Posterior vena cava (tissue), 2 donors: Measurements from ENCODE around the gene ATP9B. TPM values are rescaled to one million over a fixed set of nuclear protein-coding genes. Genes with fewer than 3 reads are reported as not detected.

Source experiments
- DNase-seq: peaks from one replicate; pipeline ENCODE4 v3.0.0-alpha.2; 2020; ENCODE audit warnings: low spot score
- intact Hi-C, 2 donors: fragments of 100-400 bp; cut with DNase I; formaldehyde crosslinking; loops; one replicate each; pipeline versions ENCODE4 v1.14.1 to v1.14.2; 2022 to 2023
- total RNA-seq, 2 donors: library from RNA; stranded (reverse); fragmentation: NEBNext Ultra II Directional; extraction: Animal tissue kit (Norgen Biotek cat#: 25700); gene quantifications; one replicate each; pipeline ENCODE4 v1.2.1, GENCODE V29; 2021
- donor health status: DM: yes; HTN: yes; CAD: no.
- donor health status: DM: yes; HTN: yes; CAD: no.

ATP9B gene
- total RNA-seq, 2 donors from 2014 or later, result 28.3 to 32.9 TPM

- intact Hi-C loops, result no loop called here
- peak; percentile 85 for DNase-seq
Observed at GRCh38 chr18:79396431-79397246, 327.4 kb downstream of the ATP9B start.

GRCh38 chr18:79397247-79397829, 328.1 kb downstream of the ATP9B start:
- peak; percentile 71 for DNase-seq

DNA sequence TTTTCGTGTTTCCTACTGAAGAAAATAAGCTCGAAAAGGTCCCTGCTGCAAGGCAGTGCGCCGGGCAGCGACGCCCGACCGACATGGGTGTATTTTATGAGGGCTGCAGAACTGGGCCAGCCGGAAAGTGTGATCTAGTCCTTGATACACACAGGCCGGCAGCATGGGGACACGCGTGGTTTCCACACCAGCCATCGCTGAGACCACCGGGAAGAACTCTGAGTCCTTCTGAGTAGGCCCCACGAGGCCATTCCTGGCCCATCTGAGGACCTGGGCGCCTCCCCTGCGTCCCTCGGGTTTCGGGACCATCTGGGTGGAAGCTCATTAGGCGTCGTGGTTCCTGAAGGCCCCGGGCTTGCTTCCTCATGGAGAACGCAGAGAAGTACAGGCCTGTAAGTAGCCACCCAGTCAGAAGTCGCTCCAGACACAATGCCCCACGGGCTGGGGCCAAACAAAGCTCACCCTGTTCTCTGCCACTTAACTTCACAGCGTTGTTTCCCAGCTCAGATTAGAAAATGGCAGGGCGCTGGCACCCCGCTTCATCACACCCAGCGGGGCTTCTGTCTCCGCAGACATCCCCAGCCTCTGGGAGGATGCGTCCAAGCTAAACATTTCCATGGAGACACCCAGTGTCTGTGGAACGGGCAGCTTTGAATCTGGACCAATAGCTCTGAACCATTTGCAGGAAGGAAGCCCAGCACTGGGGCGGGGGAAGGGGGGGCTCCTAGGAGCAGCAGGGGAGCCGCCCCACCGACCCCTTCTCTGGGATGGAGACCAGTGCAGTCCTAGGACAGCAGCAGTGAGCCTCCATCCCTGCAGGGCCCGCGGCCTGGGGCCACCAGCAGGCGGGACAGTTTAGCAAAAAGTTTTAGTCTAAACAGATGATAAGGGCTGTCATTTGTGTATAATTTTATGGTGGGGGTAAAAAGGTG, 328.9 kb downstream of the ATP9B start:
- peak; percentile 83 for DNase-seq
- intact Hi-C loops, result no loop called here

More at GRCh38 chr18:79397247-79397829, 328.1 kb downstream of the ATP9B start:
- intact Hi-C loops, result no loop called here

- DNase-seq, result peak; percentile 85
- intact Hi-C loops, result loop anchor here (5.0 to 10.0 kb wide), 2 partner anchors 55 to 58 kb away; no protein-coding TSS in a partner anchor
Observed at GRCh38 chr18:79399275-79400081, 330.3 kb downstream of the ATP9B start.

GRCh38 chr18:79400091-79400590, 330.9 kb downstream of the ATP9B start:
- DNase-seq, result peak; percentile 92
- intact Hi-C loops, result loop anchor here (5.0 to 10.0 kb wide), 2 partner anchors 55 to 57 kb away; no protein-coding TSS in a partner anchor

GRCh38 chr18:79400591-79401381, 331.6 kb downstream of the ATP9B start:
- intact Hi-C loops, result loop anchor here (5.0 to 10.0 kb wide), 2 partner anchors 54 to 57 kb away; no protein-coding TSS in a partner anchor
- peak; percentile 77 for DNase-seq

- intact Hi-C loops, result loop anchor here (5.0 to 10.0 kb wide), 2 partner anchors 53 to 56 kb away; no protein-coding TSS in a partner anchor
- peak; percentile 80 for DNase-seq
Observed at GRCh38 chr18:79401494-79402208, 332.5 kb downstream of the ATP9B start.

DNA sequence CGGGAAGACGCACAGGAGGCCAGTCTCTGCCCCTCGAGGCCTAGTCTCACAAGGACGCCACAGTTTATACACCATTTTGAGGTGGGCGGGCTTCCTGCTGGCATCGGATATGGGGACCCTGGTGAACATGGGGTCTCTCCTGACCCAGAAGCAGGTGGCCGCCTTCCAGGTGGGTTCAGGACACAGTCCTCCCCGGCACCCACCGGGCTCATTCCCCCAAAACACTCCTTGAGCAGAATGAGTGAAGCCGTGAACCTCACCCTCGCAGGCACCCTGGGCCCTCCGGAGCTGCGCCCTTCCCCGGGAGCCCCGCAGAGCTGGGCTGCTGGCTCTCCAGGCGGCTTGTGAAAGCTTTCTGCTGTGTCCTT, 333.0 kb downstream of the ATP9B start:
- DNase-seq, result peak; percentile 78
- intact Hi-C loops, result loop anchor here (5.0 to 10.0 kb wide), 2 partner anchors 53 to 55 kb away; no protein-coding TSS in a partner anchor

- intact Hi-C loops, result loop anchor here (5.0 to 10.0 kb wide), 2 partner anchors 52 to 54 kb away; no protein-coding TSS in a partner anchor
- DNase-seq, result peak; percentile 94
Observed at GRCh38 chr18:79402977-79403722, 334.0 kb downstream of the ATP9B start.

DNA sequence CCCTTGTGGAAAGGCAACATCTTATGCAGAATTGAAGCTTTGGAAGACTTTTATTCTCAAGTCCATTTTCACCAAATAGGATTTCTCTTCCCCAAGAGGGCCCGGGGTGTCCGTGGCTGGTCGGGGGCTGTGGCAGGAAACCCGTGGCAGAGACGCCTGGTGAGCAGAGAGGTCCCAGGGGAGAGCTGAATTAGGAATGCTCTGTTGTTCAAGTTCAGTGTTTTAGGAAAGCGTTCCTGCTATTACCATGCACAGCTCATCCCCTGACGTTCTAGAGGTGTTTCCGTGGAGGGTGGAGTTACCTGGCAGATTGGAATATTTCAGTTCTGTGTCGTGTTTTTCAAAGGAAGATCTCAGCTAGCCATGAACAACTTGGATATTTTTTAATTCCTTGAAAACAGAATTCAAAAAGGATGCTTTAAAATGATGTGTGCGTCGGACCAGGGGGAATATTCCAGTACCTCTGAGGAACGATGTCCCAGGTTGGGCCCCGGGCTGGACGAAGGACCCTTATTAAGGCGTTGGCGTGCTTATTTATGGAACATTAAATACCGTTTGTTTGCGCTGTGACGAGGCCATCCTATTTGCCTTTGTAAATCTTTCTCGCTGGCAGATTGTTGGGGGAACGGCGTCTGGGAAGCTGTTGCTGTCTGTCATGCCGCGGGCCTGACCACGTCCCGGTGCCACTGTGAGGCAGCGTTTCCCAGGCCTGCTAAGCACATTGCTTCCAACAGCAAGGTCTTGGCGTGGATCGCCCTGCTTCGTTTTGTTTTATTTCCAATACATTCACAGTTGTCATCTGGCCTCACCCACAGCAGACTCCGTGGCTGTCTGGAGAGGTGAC, 334.8 kb downstream of the ATP9B start:
- intact Hi-C loops, result loop anchor here (5.0 to 10.0 kb wide), 2 partner anchors 51 to 53 kb away; no protein-coding TSS in a partner anchor
- no peak for DNase-seq

DNA sequence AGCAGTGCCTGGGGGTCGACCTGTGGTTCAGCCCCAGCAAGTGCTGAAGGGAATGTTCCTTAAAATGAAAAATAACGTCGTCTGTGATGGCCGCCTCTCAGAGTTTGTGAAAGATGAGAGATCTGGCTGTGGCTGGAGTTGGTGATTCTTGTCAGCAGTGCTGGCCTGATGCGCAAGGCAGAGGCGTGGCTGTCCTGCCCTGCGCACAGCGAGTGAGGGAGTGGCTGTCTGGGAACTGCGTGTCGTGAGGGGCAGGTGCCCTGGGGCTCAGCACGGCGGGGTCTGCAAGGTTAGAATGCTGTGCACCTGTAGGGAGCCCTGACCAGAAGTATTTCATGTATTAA, 335.3 kb downstream of the ATP9B start:
- intact Hi-C loops, result loop anchor here (5.0 to 10.0 kb wide), 2 partner anchors 50 to 53 kb away; no protein-coding TSS in a partner anchor
- peak; percentile 76 for DNase-seq

DNA sequence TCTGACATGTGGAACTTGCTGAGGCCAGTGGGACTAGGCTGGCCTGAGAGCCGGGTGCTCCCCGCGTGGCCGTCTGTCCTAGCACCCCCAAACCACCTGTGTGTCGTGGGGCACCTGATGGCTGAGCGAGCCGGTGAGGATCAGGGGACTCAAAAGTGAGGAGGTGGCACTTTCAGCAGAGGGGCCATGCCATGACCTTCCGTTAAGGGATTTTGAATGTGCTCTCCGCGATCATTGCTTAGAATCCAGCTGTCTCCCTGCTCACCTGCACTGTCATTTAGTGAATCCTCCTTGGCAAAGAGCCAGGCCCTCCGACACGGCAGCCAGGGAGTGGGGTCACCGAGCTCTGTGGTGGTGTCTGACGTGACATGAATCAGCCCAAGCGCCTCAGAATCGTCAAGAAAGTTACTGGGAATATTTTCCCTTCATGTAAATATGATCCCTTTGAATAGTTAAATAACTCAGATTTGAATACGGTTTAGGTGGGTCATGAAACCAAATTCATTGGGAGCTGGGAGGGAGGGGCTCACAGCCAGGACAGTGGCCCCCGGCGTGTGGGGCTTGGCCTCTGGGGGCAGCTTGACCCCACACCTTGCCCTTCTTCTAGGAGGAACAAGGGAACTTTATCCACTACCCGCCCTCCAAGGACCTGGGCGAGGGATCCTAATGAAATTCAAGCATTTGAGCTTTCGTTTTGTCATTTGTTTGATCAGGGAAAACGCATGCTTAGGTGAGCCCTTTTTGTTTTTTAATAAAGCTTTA, 336.0 kb downstream of the ATP9B start:
- intact Hi-C loops, result loop anchor here in 1 of 2 donors (10.0 kb wide), 1 partner anchor 50 kb away; no protein-coding TSS in a partner anchor
- peak; percentile 74 for DNase-seq

GRCh38 chr18:79405781-79406575, 336.8 kb downstream of the ATP9B start:
- intact Hi-C loops, result loop anchor here in 1 of 2 donors (10.0 kb wide), 1 partner anchor 49 kb away; no protein-coding TSS in a partner anchor

More at GRCh38 chr18:79405781-79406575, 336.8 kb downstream of the ATP9B start:
- DNase-seq, result peak; percentile 93
